Endothelial cell of hepatic sinusoid (primary cell): ENCODE results near the gene DOK1.

Experiments used
- in situ Hi-C: cut with HindIII; loops from 2 replicates; pipeline ENCODE4 v1.10.0; 2017; ENCODE audit warnings: low sequenced_read_pairs

Gene DOK1

GRCh38 chr2:74566754-74567085, 12.2 kb downstream of the DOK1 start:
- in situ Hi-C loops: no loop called here

DNA sequence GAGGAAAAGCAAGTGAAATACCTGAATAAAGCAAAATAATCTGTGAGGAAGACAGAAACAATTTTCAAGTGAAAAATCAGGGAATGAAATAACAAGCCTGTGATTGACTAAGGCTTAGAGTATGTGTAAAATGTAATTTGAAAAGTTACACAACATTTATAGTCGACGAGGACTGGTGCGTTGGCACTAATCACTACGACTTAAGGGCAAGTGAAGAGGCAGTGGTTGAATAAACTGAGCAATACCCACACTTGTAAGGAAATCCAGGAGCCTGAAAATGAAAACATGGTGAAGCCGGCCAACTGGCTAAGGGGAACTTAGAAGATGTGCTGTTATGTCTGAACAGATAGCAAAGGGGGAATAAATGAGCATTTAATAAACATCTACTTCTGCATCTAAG, 13.4 kb downstream of the DOK1 start:
- in situ Hi-C loops: no loop called here

DNA sequence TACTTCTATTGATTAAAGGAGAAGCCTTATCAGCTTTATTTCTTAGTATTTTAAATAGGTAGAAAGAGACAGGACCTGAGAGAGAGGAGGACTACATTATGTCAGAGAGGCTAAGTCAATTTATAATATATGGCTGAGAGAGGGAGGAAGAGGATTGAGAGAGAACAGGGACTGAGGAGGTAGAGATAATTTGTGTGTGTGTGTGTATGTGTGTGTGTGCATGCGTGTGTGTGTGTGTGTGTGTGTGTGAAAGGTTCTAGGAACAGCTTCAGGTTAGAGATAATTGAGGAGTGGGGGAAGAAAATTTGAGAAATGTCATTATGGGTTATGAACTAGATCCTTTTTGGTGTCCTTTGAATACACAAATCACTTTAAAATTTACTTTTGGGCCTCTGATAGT, 15.2 kb downstream of the DOK1 start:
- in situ Hi-C loops: no loop called here

- in situ Hi-C loops: no loop called here
Observed at GRCh38 chr2:74571058-74571457, 16.5 kb downstream of the DOK1 start.

DNA sequence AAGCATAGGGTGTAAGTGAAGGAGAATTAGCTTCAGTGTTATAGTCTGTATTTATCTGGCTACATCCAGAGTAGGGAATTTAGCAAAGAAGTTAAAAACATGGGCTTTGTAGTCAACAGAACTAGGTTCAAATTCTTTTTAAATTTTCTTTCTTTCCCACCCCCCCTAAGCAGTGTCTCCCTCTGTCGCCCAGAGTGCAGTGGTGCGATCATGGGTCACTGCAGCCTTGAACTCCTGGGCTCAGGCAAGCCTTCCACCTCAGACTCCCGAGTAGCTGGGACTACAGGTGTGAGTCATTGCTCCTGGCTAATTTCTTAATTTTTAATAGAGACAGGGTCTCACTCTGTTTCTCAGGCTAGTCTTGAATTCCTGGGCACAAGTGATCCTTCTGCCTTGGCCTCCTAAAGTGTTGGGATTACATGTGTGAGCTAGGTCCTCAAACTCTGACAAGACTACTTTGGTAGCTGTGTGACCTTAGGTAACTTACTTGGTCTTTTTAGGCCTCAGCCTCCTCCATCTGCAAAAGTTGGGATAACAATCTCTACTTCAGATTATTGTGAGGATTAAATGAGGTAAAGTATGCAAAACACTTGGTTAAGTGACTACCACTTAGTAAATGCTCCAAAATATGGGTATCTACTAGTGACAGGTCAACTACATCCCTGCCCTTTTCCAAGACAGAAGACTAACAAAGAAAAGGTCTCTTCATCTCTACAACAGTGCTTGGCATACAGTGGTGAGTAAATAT, 17.8 kb downstream of the DOK1 start:
- in situ Hi-C loops: no loop called here

DNA sequence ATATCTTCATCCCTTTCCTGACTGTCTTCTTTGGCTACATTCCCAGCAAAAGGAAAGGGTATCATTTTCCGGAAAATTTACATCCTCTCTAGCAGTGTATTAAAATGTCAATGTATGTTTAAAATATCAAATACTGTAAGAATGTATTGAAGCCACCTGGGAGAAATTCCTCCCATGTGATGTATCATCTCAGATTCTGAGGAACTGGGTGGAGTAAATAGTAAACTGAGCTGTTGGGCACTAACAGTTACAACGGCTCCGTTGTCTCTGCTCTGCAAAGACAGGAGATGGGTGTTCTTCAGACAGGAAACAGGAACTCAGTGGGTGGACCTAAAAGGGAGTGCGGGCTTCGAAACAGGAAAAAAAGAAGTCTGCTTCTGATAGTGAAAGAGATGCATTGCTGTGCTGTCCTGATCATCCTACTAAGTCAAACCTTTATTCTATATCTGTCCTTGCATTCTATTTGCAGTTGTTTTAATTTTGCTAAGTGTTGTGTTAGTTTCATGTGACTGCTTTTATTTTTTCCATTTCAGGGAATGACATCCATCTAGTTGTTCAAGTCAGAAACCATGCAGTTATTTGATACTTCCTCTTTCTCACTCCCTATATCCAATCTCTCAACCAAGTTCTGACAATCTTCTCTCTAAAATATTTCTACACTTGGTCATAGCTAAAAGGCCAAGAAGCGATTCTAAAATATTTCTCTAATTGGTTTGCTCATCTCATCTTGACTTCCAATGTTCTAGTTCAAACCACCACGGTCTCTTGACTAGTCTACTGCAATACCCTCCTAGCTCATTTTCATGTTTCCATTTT, 19.4 kb downstream of the DOK1 start:
- in situ Hi-C loops: no loop called here

- in situ Hi-C loops: no loop called here
Observed at GRCh38 chr2:74575320-74575719, 20.8 kb downstream of the DOK1 start.

DNA sequence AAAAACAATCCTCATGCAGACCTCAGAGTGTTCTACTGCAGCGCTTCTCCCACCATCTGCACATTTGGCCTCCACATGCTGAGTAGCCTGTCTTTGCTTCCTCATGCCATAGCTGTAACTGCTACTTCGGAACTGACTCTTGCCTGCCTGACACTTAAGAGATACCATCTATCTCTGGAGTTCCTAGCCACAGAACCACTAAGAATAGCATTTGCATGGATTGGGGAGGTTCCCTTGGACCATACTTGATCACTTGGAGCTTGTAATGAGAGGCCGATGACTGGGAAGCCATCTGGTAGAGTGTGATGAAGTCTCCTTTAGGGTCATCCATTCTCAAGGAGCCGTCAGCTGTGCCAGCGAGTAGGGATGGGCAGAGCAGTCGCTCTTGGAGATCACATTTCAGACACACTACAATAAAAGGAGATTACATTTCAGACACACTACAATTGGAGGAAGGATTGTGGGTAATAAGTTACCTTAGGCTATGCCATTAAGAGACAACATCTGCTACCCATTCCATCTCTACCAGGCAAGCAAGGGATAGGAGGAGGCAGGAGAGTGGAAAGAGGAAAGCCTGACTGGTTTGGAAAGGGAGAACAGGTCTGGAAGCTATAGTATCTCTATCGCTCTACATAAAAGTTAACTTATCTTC, 21.8 kb downstream of the DOK1 start:
- in situ Hi-C loops: no loop called here

DNA sequence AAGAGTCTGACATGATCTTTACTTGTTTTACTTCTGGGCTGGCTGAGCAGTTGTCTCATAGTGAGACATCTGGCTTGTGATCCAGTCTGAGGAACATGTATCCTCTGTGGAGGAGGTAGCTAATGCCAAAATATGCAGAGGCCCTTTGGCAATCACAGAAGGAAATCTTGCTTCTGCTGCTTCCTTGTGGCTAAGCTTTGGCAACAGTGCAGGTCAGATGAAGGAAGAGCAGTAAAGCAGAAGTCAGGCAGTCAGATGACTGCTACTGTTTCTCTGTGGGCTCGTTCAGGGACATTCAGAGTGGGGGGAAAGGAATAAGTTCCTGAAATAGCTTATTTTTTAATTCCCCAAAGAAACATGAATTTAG, 22.3 kb downstream of the DOK1 start:
- in situ Hi-C loops: no loop called here

DNA sequence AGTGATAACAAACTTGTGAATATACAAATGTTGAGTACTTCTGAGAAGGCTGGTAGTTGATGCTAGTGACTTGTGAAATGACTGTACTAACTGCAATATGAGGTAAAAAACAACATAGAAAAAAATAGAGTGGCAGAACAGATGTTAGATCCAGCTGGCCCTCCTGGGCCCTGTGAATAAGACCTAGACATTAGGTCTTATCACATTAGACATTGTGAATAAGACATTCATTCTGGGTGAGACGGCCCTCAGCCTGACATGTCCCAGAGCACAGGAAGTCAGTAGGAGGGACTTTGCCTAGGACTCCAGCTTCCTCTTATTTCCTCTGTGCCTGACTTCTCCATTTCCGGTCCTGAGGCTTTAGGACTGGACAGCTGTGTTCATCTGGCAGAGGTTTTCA, 22.9 kb downstream of the DOK1 start:
- in situ Hi-C loops: no loop called here

- in situ Hi-C loops: no loop called here
Observed at GRCh38 chr2:74578408-74578807, 23.9 kb downstream of the DOK1 start.

DNA sequence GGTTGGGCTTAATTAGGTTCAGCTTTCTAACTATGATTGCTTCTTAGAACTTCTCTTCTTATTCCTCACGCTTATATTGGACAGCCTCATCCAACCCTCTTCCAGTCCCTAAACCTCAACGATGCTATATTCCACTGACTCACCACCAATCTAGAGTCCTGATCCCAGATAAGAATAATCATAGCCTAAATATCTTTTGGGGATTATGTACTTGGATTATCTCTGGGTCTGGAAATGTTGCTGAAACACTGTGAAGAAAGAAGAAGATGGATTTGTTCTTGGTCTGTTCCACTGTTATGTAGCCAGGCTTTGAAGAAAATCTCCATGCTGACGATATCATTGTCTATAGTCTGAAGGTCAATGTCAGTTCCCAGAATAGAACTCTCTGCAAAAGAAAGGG, 26.9 kb downstream of the DOK1 start:
- in situ Hi-C loops: no loop called here

DNA sequence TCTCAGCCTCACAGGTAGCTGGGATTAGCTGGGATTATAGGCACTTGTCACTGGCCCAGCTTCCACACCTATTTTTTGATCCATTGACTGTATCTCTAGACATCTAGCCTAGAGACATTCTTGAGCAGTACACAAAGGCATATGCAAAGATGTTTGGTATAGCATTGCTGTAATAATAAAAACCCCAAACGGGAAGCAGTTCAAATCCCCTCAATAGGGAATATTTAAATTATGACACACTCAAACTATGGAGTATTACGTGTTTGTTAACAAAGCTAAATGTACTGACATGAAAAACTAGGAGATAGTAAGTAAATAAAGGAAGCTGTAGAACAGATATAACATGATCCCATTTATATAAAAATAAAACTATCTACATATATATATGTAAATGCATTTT, 27.7 kb downstream of the DOK1 start:
- in situ Hi-C loops: no loop called here

DNA sequence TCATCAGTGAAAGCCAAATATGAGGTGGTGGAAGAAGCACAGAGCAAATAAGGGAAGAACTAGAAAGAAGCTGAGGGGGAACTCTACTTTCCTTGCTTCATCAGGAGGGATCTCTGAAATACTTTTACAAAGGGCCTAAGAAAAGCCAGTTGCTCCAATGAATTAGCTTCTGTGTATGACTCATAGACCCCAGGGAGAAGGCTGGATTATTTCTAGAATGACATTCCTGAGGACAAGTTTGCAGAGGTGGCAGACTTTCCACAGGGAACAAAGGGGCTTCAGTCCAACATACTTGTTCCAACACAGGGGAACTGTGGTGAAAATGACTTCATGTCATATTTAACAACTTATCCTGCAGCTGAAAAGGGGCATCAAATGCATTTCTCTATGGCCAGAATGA, 29.0 kb downstream of the DOK1 start:
- in situ Hi-C loops: no loop called here

DNA sequence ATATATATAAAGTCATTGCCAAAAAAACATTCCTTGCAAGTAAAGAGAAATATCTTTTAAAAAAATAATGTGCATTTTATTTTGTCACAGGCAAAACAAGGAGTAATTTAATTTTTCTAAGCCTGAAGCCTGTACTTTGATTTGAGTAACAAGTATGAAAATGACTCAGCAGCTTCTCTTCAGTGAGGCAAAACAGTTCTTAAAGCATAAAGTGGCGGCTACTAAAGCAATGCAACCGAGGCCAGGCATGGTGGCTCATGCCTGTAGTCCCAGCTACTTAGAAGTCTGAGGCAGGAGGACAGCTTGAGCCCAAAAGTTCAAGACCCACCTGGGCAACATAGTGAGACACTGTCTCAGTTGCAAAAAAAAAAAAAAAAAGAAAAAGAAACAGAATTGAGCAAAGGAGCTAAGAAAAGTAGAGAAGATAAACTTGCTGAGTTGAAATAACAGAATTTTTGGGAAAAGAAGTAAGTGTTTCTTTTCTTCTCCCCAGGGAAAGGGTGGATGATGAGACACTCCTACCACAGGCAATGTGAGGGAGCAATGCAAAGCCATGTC, 29.6 kb downstream of the DOK1 start:
- in situ Hi-C loops: no loop called here

DNA sequence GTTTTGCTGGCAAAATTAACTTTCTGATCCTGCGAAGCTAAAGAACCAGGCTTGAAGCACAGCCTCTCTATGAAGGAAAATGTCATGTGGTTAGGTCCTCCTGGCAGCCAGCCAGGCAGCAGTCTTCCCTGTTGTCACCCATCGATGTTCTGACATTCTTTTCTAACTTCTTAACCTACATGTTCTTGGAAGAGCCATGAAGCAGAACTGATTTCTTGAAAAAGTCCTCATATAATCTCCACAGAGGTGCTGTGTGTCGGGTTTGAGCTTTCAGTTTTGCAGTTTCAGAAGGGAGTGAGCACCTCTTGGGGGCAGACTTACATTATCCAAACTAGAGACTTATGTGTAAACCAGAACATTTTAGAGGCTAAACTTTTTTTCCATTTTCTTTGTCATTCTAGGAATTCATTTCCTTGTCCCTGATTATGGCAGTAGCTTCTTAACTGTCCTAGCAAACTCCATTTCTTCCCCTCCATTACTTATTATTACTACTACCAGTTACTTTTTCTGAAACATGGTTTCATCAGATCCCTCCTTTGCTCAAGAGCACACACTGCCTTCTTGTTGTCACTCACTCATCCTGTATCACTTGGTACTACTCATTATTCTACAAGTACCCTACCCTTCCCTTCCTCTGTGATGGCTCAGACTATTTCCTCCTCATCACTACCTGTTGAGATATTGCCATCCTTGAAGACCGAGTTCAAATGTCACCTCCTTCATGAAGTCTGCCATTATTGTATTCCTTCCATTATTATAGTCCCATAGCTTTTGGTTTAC, 31.1 kb downstream of the DOK1 start:
- in situ Hi-C loops: loop anchor here (5.0 kb wide), 2 partner anchors 48 to 93 kb away; no protein-coding TSS in a partner anchor

GRCh38 chr2:74587664-74588277, 33.3 kb downstream of the DOK1 start:
- in situ Hi-C loops: loop anchor here (5.0 kb wide), 2 partner anchors 50 to 95 kb away; no protein-coding TSS in a partner anchor

GRCh38 chr2:74588664-74589063, 34.1 kb downstream of the DOK1 start:
- in situ Hi-C loops: loop anchor here (5.0 kb wide), 2 partner anchors 51 to 96 kb away; no protein-coding TSS in a partner anchor

GRCh38 chr2:74593826-74594772, 39.6 kb downstream of the DOK1 start:
- in situ Hi-C loops: no loop called here
